Fibroblast of skin of right biceps (primary cell): Measurements from ENCODE around the gene TMEM128.
"Not testable (repeated sequence)": the region's sequence is repeated elsewhere in the genome, so short reads cannot be mapped to it uniquely, and the experiment has no call there.

Experiments
- DNase-seq: peaks from one replicate; pipeline ENCODE4 v3.0.0-alpha.2; 2013

The TMEM128 gene

DNA sequence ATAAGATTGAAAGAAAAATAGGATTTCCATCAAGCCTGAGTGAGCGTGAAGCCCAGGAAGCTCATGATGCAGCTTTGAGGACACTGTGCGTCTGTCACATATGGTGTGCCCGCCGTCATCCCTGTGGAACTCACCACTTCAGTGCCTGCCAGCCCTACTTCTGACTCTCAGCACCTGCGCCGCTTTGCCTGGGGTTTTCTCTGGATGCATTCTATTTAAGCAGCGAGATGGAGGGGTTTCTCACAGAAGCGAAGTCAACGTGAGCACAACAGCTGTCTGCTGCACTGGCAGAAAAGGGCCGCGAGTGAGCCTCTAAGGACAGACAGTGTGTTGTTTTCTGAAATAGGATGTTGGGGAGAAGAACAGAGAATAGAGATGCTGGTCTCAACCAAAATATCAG is 6.2 kb upstream of the TMEM128 start:
- no peak for DNase-seq

DNA sequence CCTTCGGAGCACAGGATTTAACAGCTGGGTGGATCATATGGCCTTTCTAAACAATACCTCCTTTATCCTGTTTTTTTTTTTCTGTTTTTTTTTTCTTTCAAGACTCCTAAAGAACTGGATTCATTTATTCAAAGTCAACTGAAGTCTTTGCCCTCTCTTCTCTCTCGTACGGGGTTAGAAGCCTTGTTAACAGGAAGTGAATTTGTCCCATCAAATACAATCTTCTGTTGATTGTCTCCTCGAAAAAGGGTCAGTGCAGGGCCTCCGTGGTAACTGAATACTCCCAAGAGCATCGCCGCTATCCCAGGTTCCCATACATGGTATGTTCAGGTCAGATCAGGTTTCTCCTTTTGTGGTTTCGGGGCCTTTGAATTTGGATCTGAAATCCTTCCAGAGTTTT is 1.8 kb upstream of the TMEM128 start:
- no peak for DNase-seq

DNA sequence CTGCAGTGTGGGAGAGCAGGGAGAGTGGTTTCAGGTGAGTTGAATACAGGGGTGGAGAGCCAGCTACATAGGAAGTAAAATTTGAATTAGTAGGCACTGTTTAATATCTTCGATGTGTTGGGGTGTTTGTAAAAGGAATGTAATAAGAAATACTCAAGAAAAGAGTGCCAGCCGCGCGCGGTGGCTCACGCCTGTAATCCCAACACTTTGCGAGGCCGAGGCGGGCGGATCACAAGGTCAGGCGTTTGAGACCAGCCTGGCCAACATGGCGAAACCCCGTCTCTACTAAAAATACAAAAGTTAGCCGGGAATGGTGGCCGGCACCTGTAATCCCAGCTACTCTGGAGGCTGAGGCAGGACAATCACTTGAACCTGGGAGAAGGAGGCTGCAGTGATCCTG is 1.3 kb upstream of the TMEM128 start:
- not testable (repeated sequence) for DNase-seq

DNA sequence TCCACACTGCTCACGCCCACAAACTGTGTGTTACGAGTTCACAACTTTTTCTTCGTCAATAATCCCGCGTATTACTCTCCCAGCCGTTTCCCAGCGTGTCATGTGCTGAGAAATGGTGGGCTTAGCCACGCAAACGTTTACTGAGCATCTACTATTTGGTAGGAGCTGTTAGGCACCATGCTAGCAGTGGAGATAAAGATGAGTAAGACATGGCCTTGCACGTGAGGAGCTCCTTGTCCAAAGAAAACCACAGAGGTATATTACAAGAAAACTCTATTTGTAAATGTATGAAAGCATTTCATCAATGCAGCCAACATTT is 821 bp upstream of the TMEM128 start:
- DNase-seq = peak; percentile 22

DNA sequence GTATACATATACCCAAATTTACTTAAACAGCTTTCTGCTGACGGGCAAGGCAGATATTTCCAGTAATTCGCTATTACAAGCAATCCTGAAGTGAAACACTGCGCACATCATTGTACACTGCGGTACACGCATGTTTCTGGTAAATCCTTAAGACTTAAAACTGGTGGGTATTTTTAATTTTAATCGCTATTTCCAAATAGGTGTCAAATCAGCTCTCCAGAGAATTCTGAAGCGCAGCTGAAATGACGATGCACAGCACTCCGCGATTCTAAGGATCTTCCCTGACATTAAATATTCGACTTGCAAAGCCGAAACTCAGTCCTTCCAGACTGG is 361 bp downstream of the TMEM128 start:
- no peak for DNase-seq

DNA sequence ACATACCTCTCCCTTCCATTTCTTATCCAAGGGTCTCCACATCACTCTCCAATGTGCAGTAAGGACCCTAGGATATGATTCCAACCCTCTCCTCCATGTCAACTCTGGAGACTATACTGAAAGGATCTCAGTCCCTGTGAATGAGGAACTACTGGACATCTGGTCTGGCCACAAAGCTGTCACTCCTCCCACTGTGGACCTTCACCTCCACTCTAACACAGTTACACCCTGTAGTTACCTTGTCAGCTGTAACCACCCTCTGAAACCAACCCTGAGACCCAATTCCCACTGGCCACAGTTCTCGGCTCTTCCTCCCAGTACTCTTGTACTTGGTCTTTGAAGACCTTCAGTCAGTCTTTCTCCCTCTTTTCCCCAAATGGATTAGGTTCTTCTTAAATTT is 2.9 kb downstream of the TMEM128 start:
- DNase-seq = no peak

DNA sequence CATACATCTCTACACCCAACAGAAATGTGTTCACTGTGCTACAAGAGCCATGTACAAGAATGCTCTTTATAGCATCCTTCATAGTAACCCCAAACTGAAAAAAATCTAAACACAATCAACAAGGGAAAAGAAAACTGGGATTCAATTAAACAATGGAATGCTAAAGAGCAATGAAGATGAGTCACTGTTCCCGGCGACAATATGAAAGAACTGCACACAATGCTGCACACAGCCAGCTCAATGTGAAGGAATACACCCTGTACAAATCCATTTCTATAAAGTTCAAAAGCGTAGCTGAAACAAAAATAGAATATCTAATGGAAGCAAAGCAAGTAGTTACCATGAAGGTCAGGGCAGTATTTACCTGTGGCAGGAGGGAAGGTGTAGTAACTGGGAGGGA is 8.5 kb downstream of the TMEM128 start:
- not testable (repeated sequence) for DNase-seq

DNA sequence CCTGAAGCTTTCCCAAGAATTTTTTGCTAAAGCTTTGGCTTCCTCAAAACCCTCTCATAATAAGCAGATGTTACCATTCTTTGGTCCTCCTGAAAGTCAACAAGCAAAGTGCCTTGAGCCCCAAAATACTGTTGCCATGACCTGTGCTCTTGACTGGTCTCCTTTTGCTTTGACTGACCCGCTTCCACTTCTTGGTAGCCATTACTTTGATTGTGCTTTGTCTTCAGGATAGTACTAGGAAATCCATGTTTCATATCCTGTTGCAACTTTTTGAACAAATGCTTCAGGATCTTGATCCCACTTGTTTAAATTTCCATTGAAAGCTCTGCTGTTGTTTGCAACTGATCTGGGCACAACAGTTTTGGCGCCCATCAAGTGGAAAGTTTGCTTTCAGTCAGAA is 14.4 kb downstream of the TMEM128 start:
- no peak for DNase-seq

DNA sequence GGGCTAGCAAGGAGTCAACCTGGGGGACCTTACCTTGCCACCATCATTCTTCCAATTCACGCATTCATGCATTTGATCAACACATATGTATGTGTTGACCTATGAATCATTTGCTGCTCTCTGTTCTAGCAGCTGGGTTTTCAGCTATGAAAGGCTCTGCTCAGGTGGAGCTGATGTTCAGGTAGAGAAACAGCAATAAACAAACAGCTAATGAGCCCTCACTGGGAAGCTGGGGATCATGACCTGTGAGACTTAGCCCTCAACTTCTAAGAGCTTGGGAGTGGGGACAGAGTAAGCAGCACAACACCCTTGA is 19.7 kb downstream of the TMEM128 start:
- DNase-seq = no peak

DNA sequence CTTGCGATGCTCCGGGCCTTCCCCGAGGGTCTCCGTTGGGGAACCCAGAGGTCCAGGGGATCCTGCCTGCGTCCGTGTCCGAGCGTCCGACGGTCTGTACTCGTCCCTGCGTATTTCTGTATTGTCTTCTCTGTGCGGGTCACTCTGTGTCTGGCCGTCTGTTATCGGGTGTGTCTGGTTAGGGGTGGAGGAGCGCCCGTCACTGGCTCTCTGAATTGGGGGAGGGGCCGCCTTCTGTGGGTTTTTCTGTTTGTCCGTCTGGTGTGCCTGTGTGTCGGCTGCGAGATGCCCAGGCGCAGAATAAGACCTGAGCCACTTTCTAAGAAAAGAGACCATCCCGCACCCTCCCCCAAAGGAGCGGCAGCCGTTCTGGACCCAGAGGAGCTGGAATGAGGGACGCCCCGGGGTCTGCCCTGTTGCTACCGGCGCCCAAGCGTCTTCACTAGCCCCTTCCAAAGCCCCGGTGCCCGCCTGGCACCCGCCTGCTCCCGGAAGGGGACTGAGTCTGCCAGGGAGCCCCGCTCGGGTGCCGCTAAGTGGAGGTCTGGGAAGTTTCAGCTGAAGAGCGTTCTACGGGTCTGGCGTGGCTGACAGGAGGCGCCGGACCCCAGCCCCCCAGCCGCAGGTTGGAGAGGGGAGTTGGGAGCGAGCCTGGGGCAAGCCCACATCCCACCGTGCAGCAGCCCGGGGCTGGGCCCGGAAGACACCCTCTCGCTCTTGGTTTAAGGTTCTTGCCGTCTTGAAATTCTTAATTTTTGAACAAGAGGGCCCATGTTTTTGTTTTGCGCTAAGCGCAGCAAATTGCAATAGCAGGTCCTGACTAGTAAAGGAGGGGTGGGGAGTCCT is 20.3 kb downstream of the TMEM128 start:
- DNase-seq = no peak

DNA sequence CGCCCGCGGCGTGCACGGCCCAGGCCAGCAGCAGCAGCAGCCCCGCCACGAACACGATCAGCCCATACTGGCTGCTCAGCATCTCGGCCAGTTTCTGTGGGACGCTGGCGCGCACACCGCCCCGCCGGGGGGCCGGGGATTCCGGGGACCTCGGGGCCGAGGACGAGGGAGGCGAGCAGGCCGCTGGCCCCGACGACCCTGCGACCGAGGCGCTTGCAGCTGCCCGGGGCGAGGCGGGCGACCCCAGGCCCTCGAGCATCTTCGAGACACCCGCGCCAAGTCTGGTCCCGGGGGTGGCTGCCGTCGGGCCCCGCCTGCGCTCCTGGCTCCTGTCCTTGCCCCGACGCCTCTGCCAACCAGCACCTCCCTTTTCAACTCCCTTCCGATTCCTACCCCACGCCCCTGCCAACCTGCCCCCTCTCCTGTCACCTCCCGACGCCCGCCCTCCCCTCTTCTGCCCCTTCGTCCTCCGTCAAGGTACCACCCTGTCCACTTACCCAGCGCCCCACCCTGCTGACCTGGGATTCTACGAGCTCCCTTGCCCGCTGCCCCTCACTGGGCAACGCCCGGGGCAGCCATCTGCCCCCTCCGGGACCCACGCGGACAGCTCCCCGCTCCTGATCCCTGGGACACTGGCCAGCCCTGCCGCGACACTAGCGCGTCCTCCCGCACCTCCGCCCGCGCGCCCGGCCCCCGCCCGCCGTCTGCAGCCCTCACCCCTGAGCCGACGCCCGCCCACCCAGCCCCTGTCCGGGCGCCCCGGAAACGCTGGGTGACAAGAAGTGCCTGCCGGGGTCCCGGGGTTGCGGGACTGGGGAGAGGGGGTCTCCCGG is 21.2 kb downstream of the TMEM128 start, which contains the start of gene OTOP1:
Gene OTOP1, minus strand, starts transcription at position 324 of the 833 bp plus-strand sequence. Its CDS starts 65 bp downstream, at position 259.
- no peak for DNase-seq

DNA sequence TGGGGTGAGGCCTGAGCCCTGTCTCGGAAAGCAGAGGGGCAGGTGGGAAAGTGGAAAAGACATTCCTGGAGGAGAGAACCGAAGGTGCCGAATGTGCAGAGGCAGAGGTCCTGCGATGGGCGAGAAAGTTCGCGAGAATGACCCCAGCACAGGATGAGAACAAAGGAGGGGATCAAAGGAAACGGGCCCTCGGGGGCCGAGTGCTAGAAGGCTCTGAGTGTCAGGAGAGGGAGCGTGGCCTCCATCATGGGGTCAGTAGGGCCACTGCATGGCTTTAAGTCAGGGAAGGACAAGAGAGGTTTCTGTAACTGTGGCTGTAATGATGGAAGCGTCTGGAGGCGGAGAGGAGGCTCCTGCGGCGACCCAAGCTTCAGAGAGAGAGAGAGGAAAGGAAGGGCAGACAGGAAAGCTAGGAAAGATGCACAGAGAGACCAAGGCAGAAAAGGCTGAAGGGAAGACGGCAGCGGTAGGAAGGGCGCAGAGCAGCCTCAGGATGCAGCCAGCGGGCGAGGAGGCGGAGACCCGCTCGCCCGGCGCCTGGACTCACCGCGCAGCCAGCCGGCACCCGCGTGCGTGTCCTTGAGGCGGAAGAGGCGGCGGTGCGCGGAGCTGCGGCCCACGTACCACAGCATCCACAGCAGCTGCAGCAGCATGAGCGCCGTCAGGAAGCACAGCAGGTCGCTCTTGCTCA is 22.0 kb downstream of the TMEM128 start:
- DNase-seq = peak; percentile 6

DNA sequence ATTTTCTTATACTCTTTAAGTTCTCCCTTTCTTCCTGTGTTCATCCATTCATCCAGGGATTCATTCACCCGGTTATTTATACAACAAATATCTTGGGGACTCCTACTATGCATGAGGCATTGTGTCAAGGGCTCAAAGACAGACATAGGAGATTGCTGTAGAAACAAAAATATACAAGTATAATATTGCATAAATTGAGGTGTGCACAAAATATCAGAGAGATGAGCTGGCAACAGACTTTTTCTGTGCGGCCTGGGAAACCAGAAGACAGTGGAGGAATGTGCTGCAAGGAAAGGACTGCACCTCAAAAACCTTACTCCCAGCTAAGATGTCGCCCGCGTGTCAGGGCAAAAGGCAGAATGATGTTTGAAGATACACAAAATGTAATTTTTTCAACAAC is 30.9 kb downstream of the TMEM128 start:
- DNase-seq = peak; percentile 22

DNA sequence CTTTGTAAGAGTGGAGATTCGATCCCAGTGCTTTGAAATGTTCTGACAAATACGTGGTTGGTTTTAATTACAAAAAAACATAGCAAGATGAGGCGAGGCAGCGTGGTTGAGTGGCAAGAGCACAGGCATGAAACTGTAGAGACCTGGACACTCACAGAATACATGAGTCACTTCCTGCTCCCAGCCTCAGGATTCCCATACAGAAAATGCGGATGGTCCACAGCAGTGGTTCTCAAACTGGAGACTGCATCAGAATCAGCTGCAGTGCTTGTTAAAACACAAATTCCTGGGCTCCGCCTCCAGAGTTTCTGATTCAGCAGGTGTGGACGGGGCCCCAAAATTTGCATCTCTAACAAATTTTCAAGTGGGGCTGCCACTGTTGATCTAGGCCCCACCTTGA is 31.4 kb downstream of the TMEM128 start:
- DNase-seq = peak; percentile 60

DNA sequence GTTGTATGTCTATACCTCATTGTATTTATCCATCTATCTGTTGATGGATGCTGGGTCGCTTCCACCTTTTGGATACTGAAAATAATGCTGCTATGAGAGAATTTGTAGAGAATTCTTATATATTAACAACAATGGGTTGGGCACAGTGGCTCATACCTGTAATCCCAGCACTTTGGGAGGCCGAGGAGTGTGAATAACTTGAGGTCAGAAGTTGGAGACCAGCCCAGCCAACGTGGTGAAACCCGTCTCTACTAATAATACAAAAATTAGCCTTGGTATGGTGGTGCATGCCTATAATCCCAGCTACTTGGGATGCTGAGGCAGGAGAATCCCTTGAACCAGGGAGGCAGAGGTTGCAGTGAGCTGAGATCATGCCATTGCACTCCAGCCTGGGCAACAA is 34.3 kb downstream of the TMEM128 start:
- peak; percentile 6 for DNase-seq

DNA sequence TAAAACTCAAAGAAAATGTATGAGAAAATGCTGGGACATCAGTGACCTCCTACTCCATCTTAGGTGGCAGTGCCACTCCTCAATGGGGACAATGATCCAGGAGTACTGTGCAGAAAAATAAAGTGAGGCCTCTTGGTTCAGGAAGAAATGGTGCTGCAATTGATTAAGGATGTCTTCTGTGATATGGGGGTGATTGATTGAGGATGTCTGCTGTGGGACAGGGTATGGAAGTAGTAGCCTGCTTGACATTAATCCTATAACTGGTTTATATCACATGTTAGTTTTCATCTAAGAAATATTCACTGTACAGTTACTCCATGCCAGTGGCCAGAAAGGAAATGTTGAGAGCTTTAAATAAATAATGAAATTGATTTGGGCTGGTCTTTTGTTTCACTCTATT is 41.8 kb downstream of the TMEM128 start:
- no peak for DNase-seq

DNA sequence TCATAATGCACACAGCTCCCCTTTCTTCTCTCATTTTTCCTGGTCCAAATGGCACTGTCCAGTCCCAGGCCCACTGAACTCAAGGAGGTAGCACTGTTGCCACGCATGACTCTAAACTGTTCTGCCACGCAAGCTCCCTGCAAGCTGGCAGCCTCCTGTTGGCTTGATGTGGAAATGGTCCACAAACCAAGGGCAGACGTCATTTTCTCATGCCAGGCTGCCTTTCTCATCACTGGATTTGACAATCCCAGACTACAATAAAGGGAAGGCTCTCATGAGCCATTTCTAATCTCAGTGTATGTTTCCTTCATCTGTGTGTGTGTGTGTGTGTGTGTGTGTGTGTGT is 43.6 kb downstream of the TMEM128 start:
- no peak for DNase-seq

DNA sequence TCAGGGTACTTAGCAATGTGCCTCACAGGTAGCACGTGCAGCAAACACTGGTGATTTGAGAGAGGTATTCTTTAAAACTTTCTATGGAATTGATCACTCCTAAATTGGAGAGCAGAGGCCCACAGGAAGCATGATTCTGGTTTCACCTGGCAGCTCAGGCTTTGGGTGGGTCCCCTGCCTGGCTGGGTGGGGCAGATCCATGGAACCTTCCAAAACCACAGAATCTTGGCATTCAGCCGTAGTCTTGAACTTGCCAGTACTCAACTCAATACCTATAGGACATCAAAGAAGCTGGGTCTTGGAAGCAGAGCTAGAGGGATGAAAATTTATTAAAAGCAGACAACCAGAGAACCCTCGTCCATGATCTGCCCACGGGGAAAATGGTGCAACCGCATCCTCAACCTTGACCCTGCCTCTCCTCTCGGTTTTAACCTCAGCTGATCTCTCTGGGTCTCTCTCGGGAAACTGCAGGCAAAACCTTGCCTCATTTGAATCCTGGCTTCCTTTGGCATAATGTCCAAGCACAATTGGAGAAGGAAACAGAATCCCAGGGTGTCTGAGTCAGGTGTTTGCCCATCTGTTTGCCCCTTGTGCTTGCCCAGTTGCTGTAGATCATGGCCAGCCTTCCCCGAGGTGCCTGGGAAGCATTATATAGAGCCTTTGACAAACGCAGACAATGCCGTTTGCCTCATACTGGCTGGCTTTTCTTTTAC is 44.2 kb downstream of the TMEM128 start:
- no peak for DNase-seq

DNA sequence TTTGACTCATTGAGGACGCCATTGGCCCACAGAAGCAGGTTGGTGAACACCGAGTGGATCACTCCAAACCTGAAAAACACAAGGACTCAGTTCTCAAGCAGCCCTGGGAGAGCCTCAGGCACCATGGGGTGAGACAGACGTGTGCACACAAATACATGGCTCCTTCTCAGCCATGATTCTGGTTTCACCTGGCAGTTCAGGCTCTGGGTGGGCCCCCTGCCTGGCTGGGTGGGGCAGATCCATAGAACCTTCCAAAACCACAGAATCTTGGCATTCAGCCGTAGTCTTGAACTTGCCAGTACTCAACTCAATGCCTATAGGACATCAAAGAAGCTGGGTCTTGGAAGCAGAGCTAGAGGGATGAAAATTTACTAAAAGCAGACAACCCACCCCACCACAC is 45.5 kb downstream of the TMEM128 start:
- DNase-seq = no peak

DNA sequence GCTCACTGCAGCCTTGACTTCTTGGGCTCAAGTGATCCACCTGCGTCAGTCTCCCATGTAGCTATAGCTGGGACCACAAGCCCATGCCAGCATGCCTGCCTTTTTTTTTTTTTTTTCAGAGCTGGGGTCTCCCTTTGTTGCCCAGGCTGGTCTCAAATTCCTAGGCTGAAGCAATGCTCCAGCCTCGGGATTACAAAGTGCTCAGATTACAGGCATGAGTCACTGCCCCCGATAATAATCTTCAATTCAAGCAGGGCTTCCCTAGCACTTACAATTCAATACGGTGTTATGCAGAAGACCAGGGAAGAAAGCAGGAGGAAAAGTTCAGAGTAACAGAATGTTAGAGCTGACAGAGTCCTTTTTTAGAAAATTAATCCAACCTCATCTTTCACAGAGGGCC is 47.4 kb downstream of the TMEM128 start:
- DNase-seq = no peak

DNA sequence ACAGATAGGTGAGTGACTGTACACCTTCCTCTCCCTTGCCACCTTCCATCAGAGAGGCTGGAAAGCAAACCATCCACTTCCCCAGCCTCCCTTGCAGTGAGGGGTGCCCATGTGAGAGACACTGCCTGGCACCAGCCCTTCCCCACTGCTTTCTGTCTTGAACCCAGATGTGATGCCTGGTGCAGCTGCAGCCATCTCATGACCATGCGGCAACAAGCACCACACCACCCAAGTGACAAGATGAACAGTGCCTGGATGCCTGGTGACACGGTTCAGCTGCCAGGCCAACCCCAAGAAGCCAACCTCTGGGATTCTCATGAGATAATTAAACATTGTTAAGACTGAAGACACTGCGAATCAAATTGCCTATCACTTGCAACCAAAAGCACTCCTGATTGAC is 52.7 kb downstream of the TMEM128 start:
- DNase-seq = no peak

DNA sequence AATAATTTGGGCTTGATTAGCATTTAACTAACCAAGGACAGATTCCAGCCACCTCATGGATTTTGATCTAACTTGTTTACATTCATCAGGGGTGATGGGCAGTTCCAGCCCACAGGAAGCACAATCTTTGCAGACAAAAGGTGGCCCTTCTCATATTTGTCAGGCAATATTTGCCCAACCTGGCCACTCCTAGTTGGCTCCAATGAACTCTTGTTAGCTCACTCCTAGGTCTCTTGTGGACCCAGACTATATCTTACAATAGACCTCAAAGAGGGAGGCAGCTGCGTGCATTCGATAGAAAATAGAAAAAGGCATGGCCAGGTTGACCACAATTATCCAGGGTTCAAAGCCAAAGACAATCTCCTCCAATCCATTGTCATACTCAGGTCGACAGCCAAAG is 59.5 kb downstream of the TMEM128 start:
- not testable (repeated sequence) for DNase-seq
